GM19023 (cell line): ENCODE measurements around the gene RPTOR.

Source experiments
- ATAC-seq: cut with Tn5 transposase; IDR thresholded peaks from one replicate; pipeline ENCODE4 v1.9.1; 2021; ENCODE audit warnings: mild to moderate bottlenecking, moderate library complexity; ENCODE audit not compliant: unreplicated experiment

Gene RPTOR

DNA sequence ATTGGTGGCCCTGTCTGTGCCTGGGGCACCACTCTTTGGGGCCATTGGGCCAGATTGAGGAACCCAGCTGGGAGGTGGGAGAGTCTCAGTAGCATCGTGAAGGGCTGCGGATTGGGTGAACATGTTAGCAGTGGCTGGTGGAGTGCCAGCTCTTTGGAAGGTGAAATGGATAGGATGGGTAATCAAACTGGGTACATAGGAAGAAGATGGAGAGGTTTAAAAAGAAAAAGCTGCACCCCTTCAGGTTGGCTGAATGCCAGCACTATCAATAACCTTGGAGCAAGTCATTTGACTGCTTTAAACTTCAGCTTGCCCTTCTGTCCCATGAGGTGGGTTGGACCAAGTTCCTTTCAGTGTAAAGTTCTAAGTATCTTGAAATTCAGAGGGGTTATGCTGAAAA, 95.0 kb downstream of the RPTOR start:
- ATAC-seq = no peak

DNA sequence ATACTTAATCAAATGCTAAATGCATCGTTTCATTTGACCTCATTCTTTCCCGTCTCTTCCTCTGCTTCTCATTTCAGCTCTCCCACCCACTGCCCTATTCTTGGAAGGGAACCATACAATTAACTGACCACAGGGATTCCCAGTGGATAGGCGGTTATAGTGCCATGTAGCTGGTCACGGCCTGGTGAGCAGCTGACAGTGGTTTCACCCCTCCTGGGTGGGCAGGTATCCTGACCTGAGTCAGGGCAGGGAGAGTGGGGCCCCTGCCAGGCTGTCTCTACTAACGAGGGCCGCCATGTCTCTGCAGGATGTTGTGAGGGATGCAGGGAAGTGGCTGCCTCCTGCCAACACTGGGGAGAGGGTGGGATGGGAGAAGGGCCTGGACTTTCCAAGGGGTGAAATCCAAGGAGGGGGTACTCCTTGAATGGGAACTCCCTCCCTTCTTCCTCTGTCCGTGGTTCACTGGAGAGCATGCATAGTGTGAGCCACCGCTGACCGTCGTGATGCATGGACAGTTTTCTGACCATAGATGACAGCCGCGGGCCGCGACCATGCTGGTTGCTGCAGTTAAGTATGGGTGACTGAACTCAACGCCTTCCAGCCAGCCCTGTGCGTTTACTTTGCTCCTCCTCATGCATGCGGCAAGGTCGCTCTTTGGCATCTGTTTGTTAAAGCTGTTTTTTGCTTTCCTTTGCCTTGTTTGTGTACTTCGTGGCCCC, 95.9 kb downstream of the RPTOR start:
- no peak for ATAC-seq

DNA sequence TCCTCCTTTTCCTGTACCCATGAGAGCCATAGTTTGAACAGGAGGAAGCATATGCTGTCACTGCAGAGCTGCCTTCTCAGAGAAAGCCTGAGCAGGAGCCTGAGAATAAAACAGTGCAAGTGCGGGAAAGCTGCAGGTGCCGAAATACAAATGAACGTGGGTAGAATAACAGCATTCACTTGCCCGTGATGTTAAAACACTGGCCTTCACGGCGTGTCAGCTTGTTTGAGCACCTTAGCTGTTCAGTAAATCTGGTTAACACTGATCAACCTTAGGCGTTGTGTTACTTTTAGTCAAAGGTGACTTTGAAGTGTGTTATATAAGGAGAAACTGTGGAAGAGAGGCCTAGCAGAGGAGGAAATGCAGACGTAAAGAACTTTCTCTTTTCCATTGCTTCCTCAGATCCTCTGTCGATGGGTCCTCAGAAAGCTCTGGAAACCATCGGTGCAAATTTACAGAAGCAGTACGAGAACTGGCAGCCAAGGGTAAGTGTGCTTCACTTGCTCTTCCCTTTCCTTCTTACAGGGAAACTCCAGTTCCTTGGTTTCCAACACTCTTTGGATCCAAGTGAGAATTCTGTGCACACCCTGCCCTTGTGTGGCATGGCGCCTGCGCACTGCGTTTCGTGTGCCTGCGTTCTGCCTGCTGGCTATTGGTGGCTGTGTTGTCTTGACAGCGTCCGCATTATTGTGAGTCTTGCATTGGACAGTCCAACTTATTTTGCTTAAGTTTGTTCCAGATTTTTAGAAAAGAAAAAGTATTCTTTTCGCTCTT, 98.9 kb downstream of the RPTOR start:
- ATAC-seq = no peak

DNA sequence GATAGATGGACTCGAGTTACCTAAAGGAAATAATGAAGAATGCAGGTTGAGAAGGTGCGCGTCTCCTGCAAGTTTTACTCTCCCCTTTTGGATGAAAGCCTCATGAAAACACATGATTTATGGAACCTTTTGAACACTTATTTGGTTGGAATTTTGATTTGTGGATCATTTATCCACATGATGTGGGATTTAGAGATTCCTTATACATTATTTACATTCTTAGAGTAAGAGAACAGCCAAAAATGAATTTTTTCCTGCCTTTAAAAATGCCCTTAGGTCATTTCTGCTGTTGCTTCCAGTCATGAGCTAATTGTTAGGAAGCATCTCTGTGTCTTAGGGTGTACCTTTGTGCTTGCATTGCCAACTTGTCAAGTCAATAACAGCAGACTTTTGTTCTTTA, 99.9 kb downstream of the RPTOR start:
- no peak for ATAC-seq

DNA sequence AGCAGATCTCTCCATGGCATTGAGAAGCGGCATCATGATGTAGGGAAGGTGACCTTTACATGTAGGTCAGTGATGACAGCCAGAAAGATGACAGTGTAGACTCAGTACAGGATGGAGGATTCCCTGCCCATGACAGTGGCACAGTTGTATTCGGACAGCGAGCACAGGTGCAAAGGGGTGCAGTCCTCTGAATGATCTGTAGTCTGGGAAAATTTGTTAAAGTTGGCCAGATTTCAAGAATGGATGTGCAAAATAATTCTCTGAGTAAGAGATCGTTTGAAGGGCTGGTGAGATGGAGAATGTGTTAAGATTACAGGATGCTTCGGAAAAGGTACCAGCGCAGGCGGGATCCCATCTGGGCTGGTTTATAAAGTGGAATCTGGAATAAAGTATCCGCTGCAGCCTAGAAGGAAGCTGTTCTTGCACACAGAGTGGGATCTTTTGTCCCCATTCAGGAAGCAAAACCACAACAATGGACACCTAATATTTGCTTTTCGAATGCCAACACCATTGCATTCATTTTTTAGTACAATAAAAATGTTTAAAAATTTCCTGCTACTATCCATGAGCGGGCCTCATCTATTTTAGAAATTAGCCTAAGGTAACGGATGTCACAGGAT, 101.2 kb downstream of the RPTOR start:
- no peak for ATAC-seq

DNA sequence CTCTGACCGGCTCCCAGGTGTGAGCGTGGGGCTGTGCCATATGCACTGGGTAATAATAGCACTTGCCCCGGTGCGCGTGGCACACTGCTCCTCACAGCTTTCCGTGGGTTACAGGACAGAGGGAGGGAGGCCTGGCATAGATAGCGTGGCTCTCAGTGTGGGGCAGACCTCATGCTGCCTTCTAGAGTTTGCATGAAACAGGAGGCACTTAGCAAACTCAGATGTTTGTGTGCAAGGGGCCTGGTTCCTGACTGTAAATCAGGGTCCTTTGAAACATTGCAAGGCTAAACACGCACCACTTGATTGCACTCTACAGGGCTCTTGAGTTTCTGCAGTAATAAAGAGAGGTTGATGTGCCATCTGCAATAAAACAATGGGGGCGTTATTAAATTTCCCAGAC, 101.7 kb downstream of the RPTOR start:
- ATAC-seq = no peak

DNA sequence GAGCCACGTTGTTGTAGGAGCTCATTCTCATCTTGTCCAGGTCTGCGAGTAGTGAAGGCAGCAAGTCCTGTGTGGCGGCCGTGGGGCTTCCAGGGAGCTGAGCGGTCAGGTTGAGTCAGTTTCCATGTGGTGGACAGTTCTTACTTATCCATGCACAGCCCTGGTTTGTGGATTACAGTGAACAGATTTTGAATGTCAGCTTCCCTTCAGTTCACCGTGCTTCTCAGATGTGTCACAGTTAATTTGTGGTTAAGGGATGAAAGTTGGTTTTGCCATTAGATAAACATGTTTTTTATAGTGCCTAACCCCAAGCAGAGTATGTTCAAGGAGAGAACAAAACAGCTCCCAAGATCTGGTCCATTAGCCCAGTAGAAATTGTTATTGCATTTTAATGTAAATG, 103.1 kb downstream of the RPTOR start:
- ATAC-seq = no peak

DNA sequence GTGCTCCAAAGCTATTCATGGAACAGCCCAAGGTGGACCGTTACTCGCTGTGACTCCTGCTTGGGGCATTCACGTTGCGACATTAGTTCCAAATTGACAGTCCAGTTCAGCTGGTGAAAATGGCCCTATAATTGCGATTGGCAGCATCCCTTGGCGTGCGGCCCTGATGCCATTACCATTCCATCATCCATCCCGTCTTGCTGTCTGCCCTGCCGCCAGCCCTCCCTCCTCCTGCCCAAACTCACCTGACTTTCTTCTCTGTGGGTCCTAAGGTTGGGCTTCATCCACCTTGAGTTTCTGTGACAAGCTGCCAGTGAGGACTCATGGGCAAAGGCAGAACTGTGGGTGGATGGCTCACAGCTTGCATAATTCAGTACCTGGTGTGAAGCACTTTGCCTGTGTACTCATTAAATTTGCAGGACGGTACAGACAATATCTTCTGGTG, 104.6 kb downstream of the RPTOR start:
- no peak for ATAC-seq

DNA sequence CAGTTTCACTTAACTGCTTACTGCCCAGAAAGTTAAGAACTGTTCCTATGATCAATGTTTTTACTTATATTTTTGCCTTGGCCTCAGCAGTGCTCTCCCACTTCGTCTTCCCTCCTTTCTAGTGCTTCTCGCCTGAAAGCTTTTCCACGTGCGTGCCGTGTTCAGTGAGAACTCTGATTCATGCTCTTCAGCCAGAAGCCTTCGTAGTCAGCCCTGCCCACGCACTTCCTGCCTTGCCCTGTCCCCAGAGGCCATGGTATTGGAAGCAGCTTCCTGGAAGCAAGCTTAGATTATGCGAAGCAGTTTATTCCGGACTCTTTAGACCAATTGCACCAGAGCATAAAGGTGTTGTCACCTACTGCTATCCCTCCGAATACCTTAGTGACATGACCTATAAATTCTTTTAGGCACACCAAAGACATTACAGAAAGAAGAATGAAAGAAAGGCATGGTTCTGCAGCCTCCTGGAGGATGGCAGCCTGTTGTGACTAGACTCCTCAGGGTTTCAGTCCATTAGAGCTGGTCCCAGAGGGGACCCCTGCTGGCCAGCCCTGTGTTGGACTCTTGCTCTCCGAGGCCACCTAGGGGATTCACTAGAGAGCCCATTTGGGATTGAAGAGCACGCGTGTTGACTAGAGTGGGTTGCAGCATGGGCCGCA, 105.2 kb downstream of the RPTOR start:
- ATAC-seq = no peak

DNA sequence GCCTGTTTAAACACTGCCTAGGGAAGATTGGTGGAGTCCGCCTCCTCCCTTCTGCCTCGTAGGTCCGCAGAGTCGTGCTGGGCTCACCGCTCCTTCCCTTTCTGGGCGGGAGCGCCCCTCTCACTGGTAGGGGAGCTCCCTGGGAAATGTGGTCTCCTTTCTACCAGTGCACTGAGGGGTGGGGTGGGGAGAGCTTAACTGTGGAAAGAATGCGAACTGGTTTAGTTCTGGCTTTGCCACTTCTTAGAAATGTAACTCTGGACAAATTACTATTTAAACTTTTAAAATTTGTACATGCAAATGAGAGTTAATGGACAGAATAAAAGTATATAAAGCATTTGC, 105.7 kb downstream of the RPTOR start:
- no peak for ATAC-seq

DNA sequence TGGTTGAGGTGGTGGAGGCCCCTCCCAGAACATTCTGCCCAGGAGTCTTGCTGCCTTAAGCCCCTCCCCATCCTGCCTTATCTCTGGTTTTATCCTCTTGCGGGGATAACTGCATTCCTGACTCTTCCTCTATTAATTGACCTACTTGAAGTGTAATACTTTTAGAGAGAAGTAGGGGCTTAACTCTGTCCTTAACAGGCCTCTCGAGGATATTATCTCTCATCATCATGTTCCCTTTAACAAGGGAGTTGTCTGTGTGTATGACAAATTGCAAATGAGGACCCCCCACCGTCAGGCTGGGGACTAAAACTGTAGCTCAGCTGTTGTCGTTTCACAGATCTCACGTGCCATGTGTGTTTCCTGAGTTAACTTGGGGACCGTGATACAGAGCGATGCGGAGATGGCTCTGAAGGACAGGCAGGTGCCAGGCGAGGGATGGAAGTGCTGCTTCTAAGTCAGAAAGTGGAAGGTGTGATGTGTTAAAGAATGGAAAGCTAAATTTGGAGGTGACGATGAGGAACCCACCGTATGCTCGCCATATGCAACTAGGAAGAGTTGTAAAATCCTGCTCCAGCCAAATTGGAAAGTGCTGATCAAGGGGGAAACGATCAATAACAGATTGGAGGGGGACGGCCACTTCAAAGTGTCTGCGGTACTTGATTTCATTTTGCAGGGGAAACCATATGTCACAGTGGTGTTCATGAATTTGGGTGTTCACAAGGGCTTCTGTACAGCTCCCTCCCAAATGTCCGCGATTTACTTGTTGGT, 106.3 kb downstream of the RPTOR start:
- ATAC-seq = no peak

DNA sequence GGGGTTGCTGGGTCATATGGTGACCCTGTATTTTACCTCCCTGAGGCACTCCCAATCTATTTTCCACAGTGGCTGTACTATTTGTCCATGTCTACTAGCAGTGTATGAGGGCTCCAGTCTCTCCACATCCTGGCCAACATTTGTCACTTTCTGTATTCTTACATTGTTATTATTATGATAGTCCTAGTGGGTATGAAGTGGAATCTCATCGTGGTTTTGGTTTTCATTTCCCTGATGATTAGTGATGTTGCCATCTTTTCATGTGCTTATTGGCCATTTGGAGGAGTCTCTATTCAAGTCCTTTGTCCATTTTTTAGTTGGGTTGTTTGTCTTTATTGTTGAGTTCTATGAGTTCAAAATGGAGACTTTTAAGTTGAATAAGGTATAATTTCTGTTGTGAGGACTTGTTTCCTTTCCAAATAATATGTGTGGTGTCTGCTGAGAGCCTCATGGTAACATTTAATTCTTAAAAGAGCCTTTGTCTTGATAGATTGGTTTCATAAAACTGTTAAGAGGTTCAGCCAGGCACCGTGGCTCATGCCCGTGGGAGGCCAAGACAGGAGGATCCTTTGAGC, 108.2 kb downstream of the RPTOR start:
- ATAC-seq = no peak

DNA sequence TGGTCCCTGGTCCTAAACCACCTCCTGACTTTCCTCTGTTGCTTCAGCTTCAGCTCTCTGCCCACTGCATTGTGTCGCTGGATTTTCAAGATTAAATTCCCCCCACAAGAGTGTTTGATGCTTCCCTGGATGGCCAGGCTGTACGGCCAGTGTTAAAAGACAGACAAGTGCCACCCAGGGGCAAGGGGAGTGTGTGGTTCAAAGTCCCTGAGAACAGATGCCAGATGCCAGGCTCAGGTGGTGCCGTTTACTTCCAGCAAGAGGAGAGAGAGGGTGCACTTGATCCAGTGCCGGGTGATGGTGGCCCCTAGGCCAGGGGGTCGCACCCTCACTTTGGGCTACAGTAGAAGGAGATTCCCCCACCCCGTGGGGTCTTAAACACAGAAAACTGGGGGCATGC, 109.2 kb downstream of the RPTOR start:
- no peak for ATAC-seq

DNA sequence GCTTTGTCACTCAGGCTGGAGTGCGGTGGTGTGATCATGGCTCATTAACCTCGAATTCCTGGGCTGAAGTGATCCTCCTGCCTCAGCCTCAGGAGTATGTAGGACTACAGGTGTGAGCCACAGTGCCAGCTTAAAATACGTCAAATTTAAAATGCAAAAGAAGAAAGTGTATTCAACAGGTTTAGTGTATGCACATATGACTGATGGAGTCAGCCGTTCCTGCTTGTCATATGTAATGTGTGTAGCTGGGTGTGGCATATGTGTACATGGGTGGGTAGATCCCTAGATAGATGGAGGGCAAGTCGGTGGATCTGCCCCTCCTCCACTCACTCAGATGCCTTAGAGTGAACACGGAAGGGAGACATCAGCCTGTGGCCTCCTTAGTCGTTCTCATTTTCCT, 111.0 kb downstream of the RPTOR start:
- ATAC-seq = no peak

DNA sequence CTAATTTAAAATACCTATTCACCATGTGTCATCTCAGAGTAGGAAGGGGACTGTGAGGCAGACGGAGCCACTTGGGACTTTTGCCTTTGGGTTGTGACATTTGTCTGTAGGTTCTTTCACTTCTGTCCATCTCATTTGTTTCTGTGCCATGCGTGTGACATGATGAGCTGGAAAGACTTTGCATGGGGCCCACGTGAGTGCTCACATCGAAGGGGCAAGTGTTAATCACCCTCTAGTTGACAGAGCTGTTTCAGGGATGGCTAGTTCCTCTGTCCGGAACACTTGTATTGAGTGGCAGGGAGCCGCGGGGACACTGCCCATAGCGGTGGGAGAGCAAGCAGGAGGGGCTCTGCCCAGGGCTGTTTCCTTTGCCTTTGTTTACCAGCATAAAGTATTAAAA, 112.0 kb downstream of the RPTOR start:
- no peak for ATAC-seq

DNA sequence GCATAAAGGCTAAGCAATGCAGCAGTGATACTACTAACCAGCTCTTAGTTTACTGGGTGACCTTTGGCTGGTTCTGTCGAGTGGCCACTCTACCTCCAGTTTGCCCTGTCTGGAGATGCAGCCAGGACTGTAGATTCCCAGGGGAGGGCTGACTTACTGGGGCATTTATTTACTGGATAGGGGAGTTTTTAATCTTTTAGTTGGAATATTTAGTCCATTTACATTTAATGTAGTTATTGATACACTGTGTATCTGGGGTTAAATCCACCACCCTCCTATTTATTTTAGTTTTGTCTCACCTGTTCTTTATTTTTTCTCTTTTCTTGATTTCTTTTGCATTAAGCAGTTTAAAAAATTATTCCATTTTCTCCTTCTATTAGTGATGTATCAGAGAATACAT, 112.9 kb downstream of the RPTOR start:
- ATAC-seq = no peak

DNA sequence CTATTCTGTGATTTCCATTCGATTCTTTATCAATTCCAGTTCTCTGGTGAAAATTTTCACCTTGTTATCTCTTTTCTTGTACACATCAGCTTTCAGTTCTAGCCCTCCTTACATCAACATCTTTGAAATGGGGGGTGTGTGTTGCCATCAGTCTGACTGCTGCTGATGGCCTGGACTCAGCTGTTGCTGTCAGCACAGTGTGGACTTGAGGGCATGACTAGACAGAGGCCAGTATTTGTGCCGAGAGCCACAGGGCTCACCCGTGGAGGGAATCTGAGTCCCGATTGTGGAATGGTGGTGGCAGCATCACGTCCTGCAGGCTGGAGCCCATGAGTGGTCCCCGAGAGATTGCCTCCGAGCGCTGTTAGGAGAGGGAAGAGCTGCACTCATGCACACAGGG, 114.2 kb downstream of the RPTOR start:
- no peak for ATAC-seq

DNA sequence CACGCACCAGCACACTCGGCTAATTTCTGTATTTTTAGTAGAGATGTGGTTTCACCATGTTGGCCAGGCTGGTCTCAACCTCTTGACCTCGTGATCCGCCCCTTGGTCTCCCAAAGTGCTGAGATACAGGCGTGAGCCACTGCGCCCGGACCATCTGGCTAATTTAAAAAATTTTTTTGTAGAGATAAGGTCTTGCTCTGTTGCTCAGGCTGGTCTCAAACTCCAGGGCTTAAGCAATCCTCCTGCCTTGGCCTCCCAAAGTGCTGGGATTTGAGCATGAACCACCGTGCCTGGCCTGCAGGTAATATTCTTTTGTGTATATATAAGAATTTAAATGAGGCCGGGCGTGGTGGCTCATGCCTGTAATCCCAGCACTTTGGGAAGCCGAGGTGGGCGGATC, 115.0 kb downstream of the RPTOR start:
- ATAC-seq = no peak

DNA sequence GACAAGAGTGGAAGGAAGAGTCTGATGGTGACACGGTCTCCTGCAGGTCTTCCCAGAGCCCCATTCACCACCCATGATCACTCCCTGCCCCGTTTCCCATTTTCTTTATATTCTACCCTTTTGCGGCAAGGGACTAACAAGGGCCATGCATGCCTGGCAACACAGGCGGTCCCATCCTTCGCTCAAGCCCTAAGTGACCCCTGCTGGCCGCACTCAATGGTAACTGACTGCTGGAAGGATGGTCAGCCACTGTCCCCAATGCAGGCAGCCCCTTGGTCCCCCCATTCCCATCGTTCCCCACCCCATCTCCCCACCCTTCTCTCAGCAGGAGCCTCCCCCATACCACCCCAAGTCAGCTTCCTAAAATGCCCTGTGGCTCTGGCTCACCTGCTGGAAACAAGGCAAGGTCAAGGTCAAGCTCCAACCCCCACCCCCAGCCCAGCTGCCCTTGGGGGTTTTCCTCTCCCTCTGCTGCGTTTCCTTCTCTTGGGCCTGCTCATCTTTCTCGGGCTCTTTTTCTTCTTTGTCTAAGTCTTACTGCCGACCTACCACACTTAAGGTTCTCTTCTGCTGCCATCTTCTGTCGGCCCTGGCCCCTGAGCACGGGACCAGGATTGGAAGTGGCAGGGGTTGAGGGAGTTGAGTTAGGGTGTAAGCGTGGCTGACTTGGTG, 116.0 kb downstream of the RPTOR start:
- ATAC-seq = no peak

DNA sequence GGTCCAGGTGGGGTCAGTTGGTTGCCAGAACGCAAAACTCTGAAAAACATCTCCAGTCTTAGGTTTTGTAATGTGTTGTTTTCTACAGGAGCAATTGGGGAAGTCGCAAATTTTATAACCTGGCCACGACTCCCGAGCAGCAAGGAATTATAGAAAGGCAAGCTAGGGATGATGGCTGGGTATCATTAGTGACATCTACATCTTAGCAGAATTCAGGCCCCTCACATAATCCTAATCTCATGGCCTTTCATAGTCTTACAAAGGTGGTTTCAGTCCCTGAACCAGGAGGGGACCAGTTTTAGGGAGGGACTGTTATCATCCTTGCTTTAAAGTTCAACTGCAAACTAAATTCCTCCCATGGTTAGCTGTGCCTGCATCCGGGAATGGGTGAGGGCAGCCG, 117.9 kb downstream of the RPTOR start:
- no peak for ATAC-seq
